G401 (cell line): Measurements from ENCODE around the gene FUT3. TPM values are rescaled to one million over a fixed set of nuclear protein-coding genes. Genes with fewer than 3 reads are reported as not detected.
"Not testable (repeated sequence)": the region's sequence is repeated elsewhere in the genome, so short reads cannot be mapped to it uniquely, and the experiment has no call there.

ENCODE experiments used
- DNase-seq: peaks from one replicate; pipeline ENCODE4 v3.0.0-alpha.2; 2015; ENCODE audit warnings: low spot score
- in situ Hi-C: cut with HindIII; loops from 2 replicates; pipeline ENCODE4 v1.10.0; 2016; ENCODE audit warnings: low sequenced_read_pairs, mixed read lengths
- total RNA-seq: library from RNA; depleted of rRNA; stranded (reverse); fragments of >200 nt; shearing (Covaris generic); gene quantifications from 2 replicates; pipeline ENCODE4 v1.2.3, GENCODE V29; 2014

FUT3 gene
- total RNA-seq, 1 experiment from 2014 or later: not detected

GRCh38 chr19:5855151-5855550, 3.9 kb upstream of the FUT3 start:
- in situ Hi-C loops, DNase-seq: not testable (repeated sequence)

DNA sequence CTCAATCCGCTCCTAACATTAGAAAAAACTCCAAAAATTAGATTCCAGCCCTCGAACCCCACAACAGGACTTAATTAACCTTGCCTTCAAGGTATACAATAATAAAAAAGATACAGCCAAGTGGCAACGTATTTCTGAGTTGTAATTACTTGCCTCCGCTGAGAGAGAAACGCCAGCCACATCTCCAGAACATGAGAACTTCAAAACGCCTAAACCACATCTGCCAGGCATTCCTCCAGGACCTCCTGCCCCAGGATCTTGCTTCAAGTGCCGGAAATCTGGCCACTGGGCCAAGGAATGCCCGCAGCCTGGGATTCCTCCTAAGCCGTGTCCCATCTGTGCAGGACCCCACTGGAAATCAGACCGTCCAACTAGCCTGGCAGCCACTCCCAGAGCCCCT, 2.9 kb upstream of the FUT3 start:
- DNase-seq, in situ Hi-C loops: not testable (repeated sequence)

GRCh38 chr19:5850743-5851293, 431 bp downstream of the FUT3 start:
- no peak for DNase-seq
- in situ Hi-C loops: no loop called here

DNA sequence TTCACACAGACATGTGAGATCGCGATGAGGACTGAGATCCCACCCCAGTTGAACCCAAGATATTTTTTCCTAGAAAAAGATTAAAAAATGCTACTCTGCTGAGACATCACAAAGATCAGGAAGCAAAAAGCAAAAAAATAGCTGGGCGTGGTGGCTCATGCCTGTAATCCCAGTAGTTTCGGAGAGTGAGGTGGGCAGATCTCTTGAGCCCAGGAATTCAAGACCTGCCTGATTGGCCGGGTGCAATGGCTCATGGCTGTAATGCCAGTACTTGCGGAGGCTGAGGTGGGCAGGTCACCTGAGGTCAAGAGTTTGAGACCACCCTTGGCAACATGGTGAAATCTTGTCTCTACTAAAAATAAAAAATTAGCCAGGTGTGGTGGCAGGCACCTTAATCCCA, 1.1 kb downstream of the FUT3 start:
- in situ Hi-C loops: no loop called here
- DNase-seq: no peak

GRCh38 chr19:5848621-5849020, 2.6 kb downstream of the FUT3 start:
- in situ Hi-C loops, DNase-seq: not testable (repeated sequence)

DNA sequence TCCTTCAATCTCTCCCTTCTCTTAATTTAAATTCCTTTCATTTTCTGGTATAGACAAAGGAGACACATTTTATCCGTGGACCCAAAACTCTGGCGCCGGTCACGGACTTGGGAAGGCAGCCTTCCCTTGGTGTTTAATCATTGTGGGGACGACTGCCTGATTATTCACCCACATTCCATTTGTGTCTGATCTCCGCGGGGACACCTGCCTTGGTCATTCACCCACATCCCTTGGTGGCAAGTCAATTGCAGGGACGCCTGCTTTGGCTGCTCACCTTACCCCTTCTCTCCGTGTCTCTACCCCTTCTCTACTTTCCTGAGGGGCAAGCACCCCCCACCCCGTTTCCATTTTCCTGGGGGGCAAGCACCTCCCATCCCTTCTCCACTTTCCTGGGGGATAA, 3.4 kb downstream of the FUT3 start:
- in situ Hi-C loops, DNase-seq: not testable (repeated sequence)

GRCh38 chr19:5844456-5845433, 6.5 kb downstream of the FUT3 start:
- DNase-seq: no peak
- in situ Hi-C loops: no loop called here

GRCh38 chr19:5843295-5843927, 7.8 kb downstream of the FUT3 start:
- in situ Hi-C loops: no loop called here
- no peak for DNase-seq

GRCh38 chr19:5841735-5842111, 9.5 kb downstream of the FUT3 start:
- in situ Hi-C loops, DNase-seq: not testable (repeated sequence)

DNA sequence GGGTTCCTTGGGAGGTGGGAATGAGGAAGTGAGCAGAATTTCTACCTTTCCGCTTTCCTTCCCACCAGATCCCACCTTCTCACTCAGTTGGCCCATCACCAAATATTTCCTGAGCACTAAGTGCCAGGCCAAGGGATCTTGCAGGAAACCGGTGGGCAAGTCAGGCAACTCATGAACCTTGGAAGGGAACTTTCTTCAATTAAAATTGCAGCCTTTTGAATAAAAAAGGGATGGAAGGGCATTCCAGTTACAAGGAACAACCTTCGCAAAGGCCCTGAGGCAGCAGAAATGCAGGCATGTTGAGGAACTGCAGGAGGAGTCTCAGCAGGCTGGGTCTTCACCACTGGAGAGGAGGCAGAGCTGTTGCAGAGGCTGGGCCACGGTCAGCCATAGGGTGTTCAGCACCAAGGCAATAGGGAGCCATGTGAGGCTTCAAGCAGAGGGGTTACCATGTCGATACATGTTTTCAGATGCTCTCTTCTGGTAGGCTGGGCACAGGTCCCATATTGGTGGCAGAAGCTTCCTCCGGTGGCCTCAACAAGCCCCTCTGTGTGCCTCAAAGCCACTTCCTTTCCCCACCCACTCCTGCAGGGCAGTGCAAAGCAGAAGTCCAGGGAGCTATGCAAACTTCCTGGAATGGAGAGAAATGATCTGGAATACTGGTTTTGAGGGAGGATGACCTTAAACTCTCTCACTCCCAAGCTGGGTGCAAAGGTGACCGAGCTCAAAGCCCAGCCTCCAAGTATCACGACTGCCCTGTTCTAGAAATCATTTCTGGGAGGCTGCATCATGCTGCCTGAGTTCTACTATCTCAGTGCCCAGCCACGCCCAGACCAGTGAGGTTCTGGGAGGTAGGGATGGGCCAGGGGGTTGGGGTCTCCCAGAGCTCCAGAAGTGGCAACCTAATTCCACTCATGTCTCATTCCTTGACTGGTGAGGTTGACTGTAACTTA, 11.9 kb downstream of the FUT3 start, which contains the start of gene FUT6:
FUT6 (minus strand) TSS at position 638 of the 953 bp plus-strand sequence. CDS start 7,135 bp downstream, outside the sequence.
- DNase-seq: no peak
- in situ Hi-C loops: no loop called here

- DNase-seq: no peak
Measured at GRCh38 chr19:5838353-5839064, 12.7 kb downstream of the FUT3 start.

DNA sequence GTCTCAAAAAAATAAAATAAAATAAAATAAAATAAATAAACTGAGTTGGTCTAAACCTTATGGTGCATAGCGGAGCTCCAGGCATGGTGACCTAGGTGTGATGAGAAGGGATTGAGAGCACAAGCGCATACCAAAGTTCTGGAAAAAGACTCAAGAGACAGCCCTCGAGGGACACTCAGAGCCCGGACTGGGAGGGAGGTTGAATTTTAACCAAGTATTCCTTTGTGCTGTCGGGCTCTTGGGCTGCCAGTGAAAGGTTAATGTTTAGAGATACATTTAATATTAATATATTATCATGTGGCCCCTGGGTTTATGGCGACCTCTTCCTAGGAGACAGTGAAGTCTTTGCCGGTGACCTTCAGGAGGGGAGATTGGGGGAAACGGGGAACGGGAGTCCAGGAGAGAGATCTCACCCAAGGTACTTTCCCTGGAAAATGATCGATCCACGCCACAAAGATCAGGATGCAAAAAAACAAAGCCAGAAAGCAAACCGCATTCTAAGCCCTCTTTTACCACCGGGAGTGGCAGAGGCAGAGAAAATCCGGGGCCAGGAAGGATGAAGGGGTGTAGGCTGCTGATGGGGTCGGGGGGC, 13.4 kb downstream of the FUT3 start:
- DNase-seq: no peak
- in situ Hi-C loops: no loop called here

More at GRCh38 chr19:5838353-5839064, 12.7 kb downstream of the FUT3 start:
- in situ Hi-C loops: no loop called here

GRCh38 chr19:5832527-5833216, 18.6 kb downstream of the FUT3 start:
- in situ Hi-C loops: no loop called here
- no peak for DNase-seq

GRCh38 chr19:5832061-5832460, 19.2 kb downstream of the FUT3 start:
- in situ Hi-C loops: no loop called here
- DNase-seq: no peak

- DNase-seq: no peak
- in situ Hi-C loops: no loop called here
Measured at GRCh38 chr19:5831159-5831558, 20.1 kb downstream of the FUT3 start.

GRCh38 chr19:5829567-5830310, 21.5 kb downstream of the FUT3 start:
- DNase-seq: no peak
- in situ Hi-C loops: no loop called here
